ENCODE results near the gene SPPL2B. TPM values are rescaled to one million over a fixed set of nuclear protein-coding genes. Genes with fewer than 3 reads are reported as not detected.

Gene SPPL2B
- total and polyA plus RNA-seq, 9 of the 15 experiments (the other 6 are each of a cell fraction or from before 2014, with no cell fraction given): 0.20 to 81.2 (median 15.1) TPM

DNA sequence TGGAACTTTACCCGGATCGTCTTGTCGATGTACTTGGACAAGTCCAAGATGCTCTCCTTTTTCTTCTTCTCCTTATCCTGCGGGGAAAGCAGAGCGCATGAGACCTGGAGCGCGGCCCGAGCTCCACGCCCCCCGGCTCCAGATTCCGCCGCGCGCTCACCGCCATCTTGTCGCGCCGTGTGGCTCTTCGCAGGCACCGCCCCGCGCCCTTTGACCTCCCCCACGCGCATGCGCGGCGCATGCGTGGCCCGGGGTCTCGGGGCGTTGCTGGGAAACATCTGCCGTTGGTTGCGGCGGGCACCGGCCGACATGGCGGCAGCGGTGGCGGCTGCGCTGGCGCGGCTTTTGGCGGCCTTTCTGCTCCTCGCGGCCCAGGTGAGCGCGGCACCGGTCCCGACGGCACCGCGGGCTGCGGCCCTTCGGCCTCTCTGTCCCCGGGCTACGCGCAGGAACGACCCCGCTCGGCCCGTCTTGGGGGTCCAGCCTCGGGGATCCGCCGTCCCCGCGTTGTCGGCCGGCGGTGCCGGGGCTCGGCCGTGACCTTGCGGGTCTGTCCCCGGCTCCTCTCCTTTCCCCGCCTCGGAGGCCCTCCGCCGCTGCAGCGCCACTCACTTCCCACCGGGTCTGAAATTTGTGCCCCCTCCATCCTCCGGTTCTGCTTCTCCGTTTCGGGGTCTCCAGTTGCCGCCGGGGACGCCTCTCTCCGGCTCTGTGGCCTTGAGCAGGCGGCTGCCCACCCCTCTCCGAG is at the start of gene SPPL2B, which contains the start of gene LSM7 (continued):
- TF ChIP-seq, protein P1, sequence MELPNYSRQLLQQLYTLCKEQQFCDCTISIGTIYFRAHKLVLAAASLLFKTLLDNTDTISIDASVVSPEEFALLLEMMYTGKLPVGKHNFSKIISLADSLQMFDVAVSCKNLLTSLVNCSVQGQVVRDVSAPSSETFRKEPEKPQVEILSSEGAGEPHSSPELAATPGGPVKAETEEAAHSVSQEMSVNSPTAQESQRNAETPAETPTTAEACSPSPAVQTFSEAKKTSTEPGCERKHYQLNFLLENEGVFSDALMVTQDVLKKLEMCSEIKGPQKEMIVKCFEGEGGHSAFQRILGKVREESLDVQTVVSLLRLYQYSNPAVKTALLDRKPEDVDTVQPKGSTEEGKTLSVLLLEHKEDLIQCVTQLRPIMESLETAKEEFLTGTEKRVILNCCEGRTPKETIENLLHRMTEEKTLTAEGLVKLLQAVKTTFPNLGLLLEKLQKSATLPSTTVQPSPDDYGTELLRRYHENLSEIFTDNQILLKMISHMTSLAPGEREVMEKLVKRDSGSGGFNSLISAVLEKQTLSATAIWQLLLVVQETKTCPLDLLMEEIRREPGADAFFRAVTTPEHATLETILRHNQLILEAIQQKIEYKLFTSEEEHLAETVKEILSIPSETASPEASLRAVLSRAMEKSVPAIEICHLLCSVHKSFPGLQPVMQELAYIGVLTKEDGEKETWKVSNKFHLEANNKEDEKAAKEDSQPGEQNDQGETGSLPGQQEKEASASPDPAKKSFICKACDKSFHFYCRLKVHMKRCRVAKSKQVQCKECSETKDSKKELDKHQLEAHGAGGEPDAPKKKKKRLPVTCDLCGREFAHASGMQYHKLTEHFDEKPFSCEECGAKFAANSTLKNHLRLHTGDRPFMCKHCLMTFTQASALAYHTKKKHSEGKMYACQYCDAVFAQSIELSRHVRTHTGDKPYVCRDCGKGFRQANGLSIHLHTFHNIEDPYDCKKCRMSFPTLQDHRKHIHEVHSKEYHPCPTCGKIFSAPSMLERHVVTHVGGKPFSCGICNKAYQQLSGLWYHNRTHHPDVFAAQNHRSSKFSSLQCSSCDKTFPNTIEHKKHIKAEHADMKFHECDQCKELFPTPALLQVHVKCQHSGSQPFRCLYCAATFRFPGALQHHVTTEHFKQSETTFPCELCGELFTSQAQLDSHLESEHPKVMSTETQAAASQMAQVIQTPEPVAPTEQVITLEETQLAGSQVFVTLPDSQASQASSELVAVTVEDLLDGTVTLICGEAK (IDR thresholded peaks at IDR 0.05): no peak
- TF ChIP-seq, protein P1 (CRISPR knock-in tag; IDR thresholded peaks at IDR 0.05): no peak
- no peak for TF ChIP-seq FOXK1 (CRISPR knock-in tag; IDR thresholded peaks at IDR 0.05; ENCODE audit: borderline replicate concordance)
- TF ChIP-seq ESRRA (IDR thresholded peaks at IDR 0.05; ENCODE audit: borderline replicate concordance, low read depth): peak; percentile 48
- TF ChIP-seq BMI1 (IDR thresholded peaks at IDR 0.05; ENCODE audit: low read length): no peak
- TF ChIP-seq MIER1 (IDR thresholded peaks at IDR 0.05; ENCODE audit: low read depth): no peak
- peak; percentile 75; the same call in 1 of the 2 replicates for TF ChIP-seq BRD4 (IDR thresholded peaks at IDR 0.05)
- 0 out of 2 replicates have a peak, but pooled peaks have one; percentile 26 for TF ChIP-seq L3MBTL2 (IDR thresholded peaks at IDR 0.05)
- no peak for TF ChIP-seq SIRT6 (IDR thresholded peaks at IDR 0.05; ENCODE audit: low read depth, low read length)
- TF ChIP-seq, protein P2, sequence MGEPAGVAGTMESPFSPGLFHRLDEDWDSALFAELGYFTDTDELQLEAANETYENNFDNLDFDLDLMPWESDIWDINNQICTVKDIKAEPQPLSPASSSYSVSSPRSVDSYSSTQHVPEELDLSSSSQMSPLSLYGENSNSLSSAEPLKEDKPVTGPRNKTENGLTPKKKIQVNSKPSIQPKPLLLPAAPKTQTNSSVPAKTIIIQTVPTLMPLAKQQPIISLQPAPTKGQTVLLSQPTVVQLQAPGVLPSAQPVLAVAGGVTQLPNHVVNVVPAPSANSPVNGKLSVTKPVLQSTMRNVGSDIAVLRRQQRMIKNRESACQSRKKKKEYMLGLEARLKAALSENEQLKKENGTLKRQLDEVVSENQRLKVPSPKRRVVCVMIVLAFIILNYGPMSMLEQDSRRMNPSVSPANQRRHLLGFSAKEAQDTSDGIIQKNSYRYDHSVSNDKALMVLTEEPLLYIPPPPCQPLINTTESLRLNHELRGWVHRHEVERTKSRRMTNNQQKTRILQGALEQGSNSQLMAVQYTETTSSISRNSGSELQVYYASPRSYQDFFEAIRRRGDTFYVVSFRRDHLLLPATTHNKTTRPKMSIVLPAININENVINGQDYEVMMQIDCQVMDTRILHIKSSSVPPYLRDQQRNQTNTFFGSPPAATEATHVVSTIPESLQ (CRISPR knock-in tag; IDR thresholded peaks at IDR 0.05): no peak
- no peak for TF ChIP-seq CCAR2 (IDR thresholded peaks at IDR 0.05; ENCODE audit: low read depth, low read length)
- TF ChIP-seq RAD51 (IDR thresholded peaks at IDR 0.05; ENCODE audit: borderline replicate concordance, low read depth): no peak

Data from K562 (cell line).